Colonic mucosa (tissue), 4 donors: ENCODE data around the gene PC. TPM values are rescaled to one million over a fixed set of nuclear protein-coding genes. Genes with fewer than 3 reads are reported as not detected.

Experiments
- DNase-seq: peaks from one replicate; pipeline ENCODE4 v3.0.0-alpha.2; 2020
- H3K27ac ChIP-seq: fragments of 200-600 bp; one replicate; pipeline ENCODE4 v1.8.0; 2021
- H3K27me3 ChIP-seq: fragments of 200-600 bp; one replicate; pipeline ENCODE4 v1.8.0; 2021
- H3K36me3 ChIP-seq: fragments of 200-600 bp; one replicate; pipeline ENCODE4 v1.8.0; 2021
- H3K4me1 ChIP-seq: fragments of 200-600 bp; one replicate; pipeline ENCODE4 v1.8.0; 2021; ENCODE audit warnings: mild to moderate bottlenecking
- H3K4me3 ChIP-seq: fragments of 200-600 bp; one replicate; pipeline ENCODE4 v1.8.0; 2021
- H3K9ac ChIP-seq, 2 donors: one replicate each; pipeline ENCODE4 v1.7.0; 2013; ENCODE audit warnings: control low read depth in 2 of 2, low read depth in 2 of 2, low read length in 2 of 2
- H3K9me3 ChIP-seq: fragments of 200-600 bp; one replicate; pipeline ENCODE4 v1.8.0; 2021
- CTCF ChIP-seq: fragments of 200-600 bp; IDR thresholded peaks from one replicate; pipeline ENCODE4 v1.8.0; 2022; ENCODE audit warnings: antibody characterized with exemption, mild to moderate bottlenecking
- intact Hi-C: fragments of 100-400 bp; cut with DNase I; formaldehyde crosslinking; loops from one replicate; pipeline ENCODE4 v1.14.1; 2022
- total RNA-seq, 2 donors: library from RNA; stranded (reverse); fragmentation: NEBNext Ultra II Directional in 1 of 2; extraction: Animal tissue kit (Norgen Biotek cat#: 25700) in 1 of 2; gene quantifications; one replicate each; pipeline ENCODE4 v1.2.1, GENCODE V29; 2021
- donor health status: healthy.
- donor health status: DM: no; HTN: no; CAD: no.
- donor health status: DM: no; HTN: no; CAD: no.

PC gene
- total RNA-seq, 2 donors from 2014 or later: 47.7 to 60.1 TPM

GRCh38 chr11:66956689-66957290 is 1.4 kb downstream of the PC start:
- Histone ChIP-seq H3K27ac (no peak overlapping the region), H3K4me3 (peak overlapping the region; percentile 62), H3K9ac (peak overlapping the region in 1 of 2 donors; percentile 13), H3K4me1 (peaks cover 14% of the 10 kb centered on the region), H3K36me3 (no peaks in the 10 kb centered on the region), H3K27me3 (no peaks in the 10 kb centered on the region), H3K9me3 (no peaks in the 10 kb centered on the region)
- TF ChIP-seq CTCF: no peak
- intact Hi-C loops: no loop called here
- no peak for DNase-seq

DNA sequence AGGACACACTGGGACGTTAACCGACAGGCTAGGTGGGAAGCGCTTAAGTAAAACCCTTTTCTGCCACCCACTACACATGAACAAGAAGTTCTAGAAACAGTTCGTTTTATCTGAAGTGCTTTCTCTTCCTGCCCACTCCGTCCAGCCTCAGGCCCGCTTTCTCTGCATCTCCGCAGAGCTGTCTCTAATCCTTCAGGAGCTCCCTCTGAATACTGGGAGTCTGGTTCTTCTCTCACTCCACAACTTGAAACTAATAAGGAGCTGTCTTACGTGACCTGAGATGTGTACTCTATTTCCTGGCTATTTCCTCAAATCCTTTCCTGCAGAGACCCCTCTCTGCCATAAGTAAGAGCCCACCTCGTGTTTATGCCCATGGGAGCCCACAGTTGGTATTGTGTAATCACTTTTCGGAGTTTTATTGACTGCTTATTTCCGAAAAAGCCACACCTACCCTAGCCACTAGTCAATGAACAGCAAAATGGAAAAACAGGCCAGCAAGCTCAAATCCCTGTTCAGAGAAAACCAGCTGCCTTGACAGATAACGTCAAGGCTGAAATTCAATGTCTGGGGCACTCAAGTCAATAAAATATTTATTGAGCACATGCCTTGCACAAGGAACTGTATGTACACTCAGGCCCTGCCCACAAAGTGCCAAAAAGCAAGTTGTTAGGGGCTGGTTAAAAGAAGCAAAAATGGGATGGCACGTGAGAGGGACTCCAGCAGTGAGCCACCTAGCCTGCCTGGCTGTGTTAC is 4.9 kb downstream of the PC start:
- Histone ChIP-seq H3K27ac (no peak overlapping the region), H3K9ac (no peak overlapping the region), H3K4me3 (no peak overlapping the region), H3K9me3 (no peaks in the 10 kb centered on the region), H3K4me1 (peaks cover 9% of the 10 kb centered on the region), H3K36me3 (no peaks in the 10 kb centered on the region), H3K27me3 (no peaks in the 10 kb centered on the region)
- DNase-seq: no peak
- intact Hi-C loops: no loop called here
- no peak for TF ChIP-seq CTCF

DNA sequence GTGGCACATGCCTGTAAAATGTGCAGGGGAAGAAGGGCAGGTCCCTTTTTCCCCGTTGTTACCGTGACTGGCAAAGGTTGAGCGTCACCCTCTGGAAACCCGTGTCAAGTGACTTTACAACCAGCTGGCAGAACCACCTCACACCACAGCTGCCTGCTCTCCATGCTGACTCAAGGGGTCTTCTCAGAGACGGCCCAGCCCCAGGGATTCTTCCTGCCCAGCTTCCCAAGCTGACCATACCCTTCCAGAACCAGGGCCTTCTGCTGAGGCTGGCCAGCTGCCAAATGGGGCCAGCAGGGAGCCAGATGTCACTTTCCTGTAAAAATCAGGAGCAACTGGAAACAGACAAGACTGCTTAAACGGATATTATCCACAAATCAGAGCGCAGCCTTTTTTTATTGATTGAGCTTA is 6.3 kb downstream of the PC start:
- no peaks in the 10 kb centered on the region for H3K36me3 ChIP-seq
- no peak for TF ChIP-seq CTCF
- intact Hi-C loops: no loop called here
- H3K4me1 ChIP-seq: peaks cover 9% of the 10 kb centered on the region
- no peak overlapping the region for H3K4me3 ChIP-seq
- H3K9me3 ChIP-seq: no peaks in the 10 kb centered on the region
- H3K27me3 ChIP-seq: no peaks in the 10 kb centered on the region
- DNase-seq: peak; percentile 59
- no peak overlapping the region for H3K27ac ChIP-seq
- H3K9ac ChIP-seq: no peak overlapping the region

GRCh38 chr11:66951135-66951534 is 7.0 kb downstream of the PC start:
- no peaks in the 10 kb centered on the region for H3K36me3 ChIP-seq
- no peaks in the 10 kb centered on the region for H3K27me3 ChIP-seq
- intact Hi-C loops: no loop called here
- H3K9me3 ChIP-seq: no peaks in the 10 kb centered on the region
- no peak overlapping the region for H3K4me3 ChIP-seq
- peaks cover 9% of the 10 kb centered on the region for H3K4me1 ChIP-seq
- no peak for TF ChIP-seq CTCF
- no peak for DNase-seq
- no peak overlapping the region for H3K9ac ChIP-seq
- no peak overlapping the region for H3K27ac ChIP-seq

- peak; percentile 52 for DNase-seq
- no peak overlapping the region for H3K27ac ChIP-seq
- no peaks in the 10 kb centered on the region for H3K36me3 ChIP-seq
- H3K9ac ChIP-seq: no peak overlapping the region
- no peaks in the 10 kb centered on the region for H3K9me3 ChIP-seq
- H3K27me3 ChIP-seq: no peaks in the 10 kb centered on the region
- H3K4me3 ChIP-seq: no peak overlapping the region
- peaks cover 9% of the 10 kb centered on the region for H3K4me1 ChIP-seq
- intact Hi-C loops: no loop called here
- no peak for TF ChIP-seq CTCF
These were observed 8.1 kb downstream of the PC start for GRCh38 chr11:66950112-66950535.
